ENCODE measurements around the gene SEC24B.
"Not testable (repeated sequence)": the region's sequence is repeated elsewhere in the genome, so short reads cannot be mapped to it uniquely, and the experiment has no call there.

Gene SEC24B

GRCh38 chr4:109444182-109444844, 10.7 kb downstream of the SEC24B start:
- Histone ChIP-seq H3K36me3 (peaks cover 7% of the 10 kb centered on the region; the same call in 1 of the 2 replicates), H3K27me3 (no peaks in the 10 kb centered on the region), H3K9me3 (no peaks in the 10 kb centered on the region), H3K4me1 (no peaks in the 10 kb centered on the region), H3K4me3 (ENCODE audit: low read depth, low read length) (no peak overlapping the region)
- DNase-seq = no peak
- TF ChIP-seq, protein P1, sequence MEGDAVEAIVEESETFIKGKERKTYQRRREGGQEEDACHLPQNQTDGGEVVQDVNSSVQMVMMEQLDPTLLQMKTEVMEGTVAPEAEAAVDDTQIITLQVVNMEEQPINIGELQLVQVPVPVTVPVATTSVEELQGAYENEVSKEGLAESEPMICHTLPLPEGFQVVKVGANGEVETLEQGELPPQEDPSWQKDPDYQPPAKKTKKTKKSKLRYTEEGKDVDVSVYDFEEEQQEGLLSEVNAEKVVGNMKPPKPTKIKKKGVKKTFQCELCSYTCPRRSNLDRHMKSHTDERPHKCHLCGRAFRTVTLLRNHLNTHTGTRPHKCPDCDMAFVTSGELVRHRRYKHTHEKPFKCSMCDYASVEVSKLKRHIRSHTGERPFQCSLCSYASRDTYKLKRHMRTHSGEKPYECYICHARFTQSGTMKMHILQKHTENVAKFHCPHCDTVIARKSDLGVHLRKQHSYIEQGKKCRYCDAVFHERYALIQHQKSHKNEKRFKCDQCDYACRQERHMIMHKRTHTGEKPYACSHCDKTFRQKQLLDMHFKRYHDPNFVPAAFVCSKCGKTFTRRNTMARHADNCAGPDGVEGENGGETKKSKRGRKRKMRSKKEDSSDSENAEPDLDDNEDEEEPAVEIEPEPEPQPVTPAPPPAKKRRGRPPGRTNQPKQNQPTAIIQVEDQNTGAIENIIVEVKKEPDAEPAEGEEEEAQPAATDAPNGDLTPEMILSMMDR (IDR thresholded peaks at IDR 0.05; ENCODE audit: low read depth, low read length) = no peak

GRCh38 chr4:109447278-109447677, 13.7 kb downstream of the SEC24B start:
- Histone ChIP-seq H3K27me3 (no peaks in the 10 kb centered on the region), H3K9me3 (no peaks in the 10 kb centered on the region), H3K36me3 (peaks cover 7% of the 10 kb centered on the region; the same call in 1 of the 2 replicates), H3K4me3 (ENCODE audit: low read depth, low read length) (no peak overlapping the region), H3K4me1 (no peaks in the 10 kb centered on the region)
- TF ChIP-seq, protein P1 (IDR thresholded peaks at IDR 0.05; ENCODE audit: low read depth, low read length) = no peak
- no peak for DNase-seq

- TF ChIP-seq, protein P1 (IDR thresholded peaks at IDR 0.05; ENCODE audit: low read depth, low read length) = no peak
- Histone ChIP-seq H3K9me3 (no peaks in the 10 kb centered on the region), H3K36me3 (no peaks in the 10 kb centered on the region), H3K27me3 (no peaks in the 10 kb centered on the region), H3K4me3 (ENCODE audit: low read depth, low read length) (no peak overlapping the region), H3K4me1 (no peaks in the 10 kb centered on the region)
- no peak for DNase-seq
Measured at GRCh38 chr4:109451544-109452273, 18.1 kb downstream of the SEC24B start.

- not testable (repeated sequence) for H3K9me3 ChIP-seq; H3K27me3 ChIP-seq; H3K36me3 ChIP-seq; H3K4me3 ChIP-seq (ENCODE audit: low read depth, low read length); DNase-seq; H3K4me1 ChIP-seq
Measured at GRCh38 chr4:109453110-109453509, 19.5 kb downstream of the SEC24B start.

DNA sequence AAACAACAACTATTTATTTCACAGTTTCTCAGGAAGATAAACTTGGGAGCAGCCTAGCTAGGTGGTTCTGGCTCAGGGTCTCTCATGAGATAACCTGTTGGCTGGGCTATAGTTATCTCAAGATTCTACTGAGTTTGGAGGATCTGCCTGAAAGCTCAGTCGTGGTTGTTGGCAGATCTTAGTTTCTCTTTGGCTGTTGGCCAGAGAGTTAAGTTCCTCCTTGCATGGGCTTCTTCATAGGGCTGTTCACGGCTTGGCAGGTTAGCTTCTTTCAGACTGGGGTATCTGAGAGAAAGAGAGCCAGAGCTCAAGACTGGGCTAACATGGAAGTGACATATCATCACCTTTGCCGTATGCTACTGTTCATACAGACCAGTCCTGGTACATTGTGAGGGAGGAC, 28.7 kb downstream of the SEC24B start:
- no peaks in the 10 kb centered on the region for H3K4me1 ChIP-seq
- TF ChIP-seq, protein P1 (IDR thresholded peaks at IDR 0.05; ENCODE audit: low read depth, low read length) = no peak
- DNase-seq = no peak

GRCh38 chr4:109462802-109463201, 29.2 kb downstream of the SEC24B start:
- H3K9me3 ChIP-seq = no peaks in the 10 kb centered on the region
- no peaks in the 10 kb centered on the region for H3K4me1 ChIP-seq
- no peak for DNase-seq
- peaks cover 29% of the 10 kb centered on the region for H3K36me3 ChIP-seq
- no peak overlapping the region for H3K4me3 ChIP-seq (ENCODE audit: low read depth, low read length)
- H3K27me3 ChIP-seq = no peaks in the 10 kb centered on the region
- TF ChIP-seq, protein P1 (IDR thresholded peaks at IDR 0.05; ENCODE audit: low read depth, low read length) = no peak

More for the DNA sequence above, 28.7 kb downstream of the SEC24B start:
- H3K27me3 ChIP-seq = no peaks in the 10 kb centered on the region
- H3K9me3 ChIP-seq = no peaks in the 10 kb centered on the region
- H3K4me3 ChIP-seq (ENCODE audit: low read depth, low read length) = no peak overlapping the region
- H3K36me3 ChIP-seq = peaks cover 29% of the 10 kb centered on the region
